CD8-positive, alpha-beta memory T cell (primary cell): Measurements from ENCODE around the gene CHRND. TPM values are rescaled to one million over a fixed set of nuclear protein-coding genes. Genes with fewer than 3 reads are reported as not detected.

ENCODE experiments used
- CTCF ChIA-PET: fragments of 350-600 bp; sonication (Branson Sonifier 250); formaldehyde crosslinking; loops from one replicate; lab custom pipeline; 2021; ENCODE audit warnings: antibody characterized with exemption; lab: Charles Lee
- POLR2A ChIA-PET: fragments of 350-600 bp; sonication (Branson Sonifier 250); formaldehyde crosslinking; loops from one replicate; lab custom pipeline; 2021; ENCODE audit warnings: antibody characterized with exemption; lab: Charles Lee
- DNase-seq, 5 donors: peaks; one replicate each; pipeline versions ENCODE4 v3.0.0 to v3.0.0-alpha.2; 2020 to 2022; ENCODE audit warnings: mixed read lengths in 1 of 5
- H3K27ac ChIP-seq: one replicate; pipeline ENCODE4 v1.7.0; 2013; ENCODE audit warnings: low read depth, mild to moderate bottlenecking, low read length, moderate library complexity
- H3K27me3 ChIP-seq: 2 replicates; pipeline ENCODE4 v1.7.0; 2013; ENCODE audit warnings: low read length, mild to moderate bottlenecking; ENCODE audit not compliant: insufficient read depth, poor library complexity, severe bottlenecking
- H3K36me3 ChIP-seq: 2 replicates; pipeline ENCODE4 v1.7.0; 2013; ENCODE audit warnings: mild to moderate bottlenecking, low read length, moderate library complexity; ENCODE audit not compliant: insufficient read depth
- H3K4me1 ChIP-seq: 2 replicates; pipeline ENCODE4 v1.7.0; 2013; ENCODE audit warnings: mild to moderate bottlenecking, low read length, moderate library complexity; ENCODE audit not compliant: insufficient read depth
- H3K4me3 ChIP-seq: 2 replicates; pipeline ENCODE4 v1.7.0; 2013; ENCODE audit warnings: mild to moderate bottlenecking, low read length
- H3K9me3 ChIP-seq: 2 replicates; pipeline ENCODE4 v1.7.0; 2013; ENCODE audit warnings: mild to moderate bottlenecking, low read length
- H3K27ac Mint-ChIP-seq, 8 donors: one replicate each; pipeline ENCODE4 v1.8.0; 2020 to 2021; ENCODE audit warnings: mixed read lengths in 8 of 8, mild to moderate bottlenecking in 6 of 8, inconsistent platforms in 3 of 8, moderate library complexity in 3 of 8
- H3K27me3 Mint-ChIP-seq, 2 donors: one replicate each; pipeline ENCODE4 v1.8.0; 2020 to 2021; ENCODE audit warnings: mixed read lengths in 2 of 2, mild to moderate bottlenecking in 1 of 2, moderate library complexity in 1 of 2
- H3K36me3 Mint-ChIP-seq, 3 donors: one replicate each; pipeline ENCODE4 v1.8.0; 2020 to 2021; ENCODE audit warnings: mixed read lengths in 3 of 3, inconsistent platforms in 1 of 3, mild to moderate bottlenecking in 1 of 3
- H3K4me1 Mint-ChIP-seq, 3 donors: one replicate each; pipeline ENCODE4 v1.8.0; 2020 to 2021; ENCODE audit warnings: mixed read lengths in 3 of 3, inconsistent platforms in 1 of 3, mild to moderate bottlenecking in 1 of 3
- H3K4me3 Mint-ChIP-seq, 7 donors: one replicate each; pipeline ENCODE4 v1.8.0; 2020 to 2021; ENCODE audit warnings: mixed read lengths in 7 of 7, mild to moderate bottlenecking in 6 of 7, moderate library complexity in 4 of 7, inconsistent platforms in 2 of 7
- H3K9me3 Mint-ChIP-seq, 5 donors: one replicate each; pipeline ENCODE4 v1.8.0; 2020 to 2022; ENCODE audit warnings: mixed read lengths in 5 of 5, mild to moderate bottlenecking in 3 of 5, moderate library complexity in 2 of 5, inconsistent platforms in 1 of 5
- polyA plus RNA-seq: library from polyadenylated mRNA; unstranded; fragments of 300-500 nt; fragmentation: Illumina TruSeq; gene quantifications from one replicate; pipeline ENCODE4 v1.2.3, GENCODE V29; 2021
- total RNA-seq, 2 experiments: library from RNA; stranded (reverse); gene quantifications; one replicate each; pipeline ENCODE4 v1.2.3, GENCODE V29; 2021

CHRND gene
- total and polyA plus RNA-seq, 3 experiments from 2014 or later = not detected

- H3K4me1 Mint-ChIP-seq = peaks cover 0 to 6% (median 0%) of the 10 kb centered on the region in 3 donors
- H3K27me3 Mint-ChIP-seq = peaks cover 10 to 33% of the 10 kb centered on the region in 2 donors
- ChIA-PET POLR2A (no interaction called here), CTCF (no interaction called here)
- Histone ChIP-seq H3K4me1 (no peaks in the 10 kb centered on the region), H3K9me3 (no peaks in the 10 kb centered on the region), H3K27ac (no peak overlapping the region), H3K4me3 (no peak overlapping the region), H3K36me3 (no peaks in the 10 kb centered on the region), H3K27me3 (no peaks in the 10 kb centered on the region)
- H3K9me3 Mint-ChIP-seq = no peaks in the 10 kb centered on the region
- DNase-seq = peak in 1 of 5 donors; percentile 43
- no peak overlapping the region for H3K27ac Mint-ChIP-seq
- H3K36me3 Mint-ChIP-seq = no peaks in the 10 kb centered on the region
- no peak overlapping the region for H3K4me3 Mint-ChIP-seq
Observed at GRCh38 chr2:232481322-232482140, 44.4 kb upstream of the CHRND start.

- H3K9me3 Mint-ChIP-seq = no peaks in the 10 kb centered on the region
- peaks cover 8 to 32% of the 10 kb centered on the region in 2 donors for H3K27me3 Mint-ChIP-seq
- H3K4me3 Mint-ChIP-seq = no peak overlapping the region
- no peak overlapping the region for H3K27ac Mint-ChIP-seq
- no peak overlapping the region for H3K27ac ChIP-seq
- H3K36me3 ChIP-seq = no peaks in the 10 kb centered on the region
- peak in 1 of 5 donors; percentile 37 for DNase-seq
- H3K4me1 ChIP-seq = no peaks in the 10 kb centered on the region
- CTCF ChIA-PET = no interaction called here
- no peaks in the 10 kb centered on the region for H3K27me3 ChIP-seq
- no peaks in the 10 kb centered on the region for H3K9me3 ChIP-seq
- no peak overlapping the region for H3K4me3 ChIP-seq
- no peaks in the 10 kb centered on the region for H3K36me3 Mint-ChIP-seq
- POLR2A ChIA-PET = no interaction called here
- H3K4me1 Mint-ChIP-seq = peaks cover 0 to 11% (median 0%) of the 10 kb centered on the region in 3 donors
Observed at GRCh38 chr2:232482301-232483238, 43.4 kb upstream of the CHRND start.

- Mint-ChIP-seq H3K4me3 (no peak overlapping the region), H3K4me1 (peaks cover 0 to 11% (median 0%) of the 10 kb centered on the region in 3 donors), H3K36me3 (no peaks in the 10 kb centered on the region), H3K27ac (no peak overlapping the region), H3K27me3 (peaks cover 11 to 32% of the 10 kb centered on the region in 2 donors), H3K9me3 (no peaks in the 10 kb centered on the region)
- DNase-seq = no peak
- ChIA-PET POLR2A (no interaction called here), CTCF (no interaction called here)
- Histone ChIP-seq H3K4me1 (no peaks in the 10 kb centered on the region), H3K9me3 (no peaks in the 10 kb centered on the region), H3K27me3 (no peaks in the 10 kb centered on the region), H3K4me3 (no peak overlapping the region), H3K36me3 (no peaks in the 10 kb centered on the region), H3K27ac (no peak overlapping the region)
Observed at GRCh38 chr2:232483311-232483922, 42.5 kb upstream of the CHRND start.

GRCh38 chr2:232483923-232484627 is 41.9 kb upstream of the CHRND start:
- no peaks in the 10 kb centered on the region for H3K36me3 ChIP-seq
- H3K27me3 ChIP-seq = no peaks in the 10 kb centered on the region
- ChIA-PET CTCF (no interaction called here), POLR2A (no interaction called here)
- no peaks in the 10 kb centered on the region for H3K9me3 ChIP-seq
- H3K4me1 ChIP-seq = no peaks in the 10 kb centered on the region
- H3K27ac ChIP-seq = no peak overlapping the region
- H3K4me3 ChIP-seq = no peak overlapping the region
- peaks cover 3 to 15% (median 5%) of the 10 kb centered on the region in 3 donors for H3K4me1 Mint-ChIP-seq
- peaks cover 18 to 37% of the 10 kb centered on the region in 2 donors for H3K27me3 Mint-ChIP-seq
- DNase-seq = peak in 1 of 5 donors; percentile 38
- no peaks in the 10 kb centered on the region for H3K36me3 Mint-ChIP-seq
- H3K9me3 Mint-ChIP-seq = no peaks in the 10 kb centered on the region
- no peak overlapping the region for H3K27ac Mint-ChIP-seq
- H3K4me3 Mint-ChIP-seq = no peak overlapping the region

GRCh38 chr2:232484628-232485347 is 41.2 kb upstream of the CHRND start:
- Histone ChIP-seq H3K4me1 (no peaks in the 10 kb centered on the region), H3K27me3 (no peaks in the 10 kb centered on the region), H3K36me3 (no peaks in the 10 kb centered on the region), H3K4me3 (no peak overlapping the region), H3K27ac (no peak overlapping the region), H3K9me3 (no peaks in the 10 kb centered on the region)
- ChIA-PET CTCF (no interaction called here), POLR2A (no interaction called here)
- H3K4me1 Mint-ChIP-seq = peaks cover 3 to 15% (median 5%) of the 10 kb centered on the region in 3 donors
- no peak overlapping the region for H3K4me3 Mint-ChIP-seq
- peaks cover 23 to 38% of the 10 kb centered on the region in 2 donors for H3K27me3 Mint-ChIP-seq
- no peaks in the 10 kb centered on the region for H3K36me3 Mint-ChIP-seq
- peak in 1 of 5 donors; percentile 7 for DNase-seq
- no peak overlapping the region for H3K27ac Mint-ChIP-seq
- H3K9me3 Mint-ChIP-seq = no peaks in the 10 kb centered on the region

- Mint-ChIP-seq H3K4me1 (peaks cover 3 to 15% (median 5%) of the 10 kb centered on the region in 3 donors), H3K27ac (no peak overlapping the region), H3K36me3 (no peaks in the 10 kb centered on the region), H3K4me3 (peak overlapping the region in 1 of 7 donors; percentile 17), H3K27me3 (peaks cover 23 to 42% of the 10 kb centered on the region in 2 donors), H3K9me3 (no peaks in the 10 kb centered on the region)
- H3K4me3 ChIP-seq = no peak overlapping the region
- ChIA-PET POLR2A (no interaction called here), CTCF (no interaction called here)
- no peaks in the 10 kb centered on the region for H3K9me3 ChIP-seq
- H3K27ac ChIP-seq = no peak overlapping the region
- H3K27me3 ChIP-seq = no peaks in the 10 kb centered on the region
- no peaks in the 10 kb centered on the region for H3K4me1 ChIP-seq
- DNase-seq = peak in 1 of 5 donors; percentile 26
- no peaks in the 10 kb centered on the region for H3K36me3 ChIP-seq
Observed at GRCh38 chr2:232485348-232485756, 40.6 kb upstream of the CHRND start.
